Measurements from ENCODE around the gene SPIB.

SPIB gene

GRCh38 chr19:50392759-50393158, 26.0 kb upstream of the SPIB start:
- DNase-seq, result no peak

GRCh38 chr19:50393589-50393988, 25.1 kb upstream of the SPIB start:
- no peak for DNase-seq

- DNase-seq, result no peak
Observed at GRCh38 chr19:50394017-50394416, 24.7 kb upstream of the SPIB start.

GRCh38 chr19:50398675-50399367, 19.9 kb upstream of the SPIB start:
- no peak for DNase-seq

GRCh38 chr19:50399368-50399745, 19.4 kb upstream of the SPIB start:
- no peak for DNase-seq

- DNase-seq, result no peak
Observed at GRCh38 chr19:50401605-50402450, 16.9 kb upstream of the SPIB start.

- DNase-seq, result no peak
Observed at GRCh38 chr19:50402544-50403301, 16.0 kb upstream of the SPIB start.

GRCh38 chr19:50406156-50406820, 12.4 kb upstream of the SPIB start:
- DNase-seq, result no peak

- DNase-seq, result no peak
Observed at GRCh38 chr19:50406829-50407228, 11.9 kb upstream of the SPIB start.

GRCh38 chr19:50409347-50409746, 9.4 kb upstream of the SPIB start:
- no peak for DNase-seq

- DNase-seq, result no peak
Observed at GRCh38 chr19:50410109-50410508, 8.6 kb upstream of the SPIB start.

- DNase-seq, result no peak
Observed at GRCh38 chr19:50412419-50412818, 6.3 kb upstream of the SPIB start.

- DNase-seq, result no peak
Observed at GRCh38 chr19:50413096-50413495, 5.6 kb upstream of the SPIB start.

- DNase-seq, result no peak
Observed at GRCh38 chr19:50413531-50413930, 5.2 kb upstream of the SPIB start.

GRCh38 chr19:50414864-50415660, 3.7 kb upstream of the SPIB start:
- no peak for DNase-seq

- no peak for DNase-seq
Observed at GRCh38 chr19:50415661-50416033, 3.1 kb upstream of the SPIB start.

- no peak for DNase-seq
Observed at GRCh38 chr19:50416034-50416977, 2.4 kb upstream of the SPIB start.

- DNase-seq, result no peak
Observed at GRCh38 chr19:50417111-50418081, 1.3 kb upstream of the SPIB start.

- DNase-seq, result no peak
Observed at GRCh38 chr19:50419022-50419579, 363 bp downstream of the SPIB start.
